ENCODE results near the gene CREG1.

DNA sequence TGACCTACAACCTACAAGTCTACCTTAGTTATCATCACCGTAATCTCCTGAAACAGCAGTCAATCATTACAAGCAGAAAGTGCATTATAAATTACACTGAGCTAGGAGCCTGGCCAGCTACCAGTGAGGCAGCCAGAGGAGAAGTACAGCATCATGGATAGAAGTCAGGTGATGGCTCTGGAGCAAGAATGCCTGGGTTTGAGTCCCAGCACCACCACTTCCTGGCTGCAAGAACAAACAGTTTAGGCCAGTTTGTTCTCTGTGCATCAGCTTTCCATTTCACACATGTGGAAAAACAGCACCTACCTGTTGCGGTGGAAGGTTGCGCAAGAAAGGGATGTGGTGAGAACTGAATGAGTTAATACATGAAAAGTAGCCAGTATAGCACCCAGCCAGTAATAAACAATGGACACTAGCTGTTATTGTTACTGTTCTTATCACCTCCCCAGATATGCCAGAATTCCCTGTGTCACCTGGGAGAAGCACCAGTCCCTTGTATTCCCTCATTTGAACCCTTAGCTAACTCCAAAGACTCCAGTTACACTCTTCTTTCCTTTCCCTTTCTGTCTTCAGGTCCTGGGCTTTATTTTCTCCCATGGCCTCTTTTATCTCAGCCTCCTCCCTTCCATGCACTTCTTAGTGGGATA lies 9.0 kb downstream of the CREG1 start:
- TF ChIP-seq, protein P1, sequence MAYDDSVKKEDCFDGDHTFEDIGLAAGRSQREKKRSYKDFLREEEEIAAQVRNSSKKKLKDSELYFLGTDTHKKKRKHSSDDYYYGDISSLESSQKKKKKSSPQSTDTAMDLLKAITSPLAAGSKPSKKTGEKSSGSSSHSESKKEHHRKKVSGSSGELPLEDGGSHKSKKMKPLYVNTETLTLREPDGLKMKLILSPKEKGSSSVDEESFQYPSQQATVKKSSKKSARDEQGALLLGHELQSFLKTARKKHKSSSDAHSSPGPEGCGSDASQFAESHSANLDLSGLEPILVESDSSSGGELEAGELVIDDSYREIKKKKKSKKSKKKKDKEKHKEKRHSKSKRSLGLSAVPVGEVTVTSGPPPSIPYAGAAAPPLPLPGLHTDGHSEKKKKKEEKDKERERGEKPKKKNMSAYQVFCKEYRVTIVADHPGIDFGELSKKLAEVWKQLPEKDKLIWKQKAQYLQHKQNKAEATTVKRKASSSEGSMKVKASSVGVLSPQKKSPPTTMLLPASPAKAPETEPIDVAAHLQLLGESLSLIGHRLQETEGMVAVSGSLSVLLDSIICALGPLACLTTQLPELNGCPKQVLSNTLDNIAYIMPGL (CRISPR knock-in tag; IDR thresholded peaks at IDR 0.05), result no peak
- TF ChIP-seq, protein P2, sequence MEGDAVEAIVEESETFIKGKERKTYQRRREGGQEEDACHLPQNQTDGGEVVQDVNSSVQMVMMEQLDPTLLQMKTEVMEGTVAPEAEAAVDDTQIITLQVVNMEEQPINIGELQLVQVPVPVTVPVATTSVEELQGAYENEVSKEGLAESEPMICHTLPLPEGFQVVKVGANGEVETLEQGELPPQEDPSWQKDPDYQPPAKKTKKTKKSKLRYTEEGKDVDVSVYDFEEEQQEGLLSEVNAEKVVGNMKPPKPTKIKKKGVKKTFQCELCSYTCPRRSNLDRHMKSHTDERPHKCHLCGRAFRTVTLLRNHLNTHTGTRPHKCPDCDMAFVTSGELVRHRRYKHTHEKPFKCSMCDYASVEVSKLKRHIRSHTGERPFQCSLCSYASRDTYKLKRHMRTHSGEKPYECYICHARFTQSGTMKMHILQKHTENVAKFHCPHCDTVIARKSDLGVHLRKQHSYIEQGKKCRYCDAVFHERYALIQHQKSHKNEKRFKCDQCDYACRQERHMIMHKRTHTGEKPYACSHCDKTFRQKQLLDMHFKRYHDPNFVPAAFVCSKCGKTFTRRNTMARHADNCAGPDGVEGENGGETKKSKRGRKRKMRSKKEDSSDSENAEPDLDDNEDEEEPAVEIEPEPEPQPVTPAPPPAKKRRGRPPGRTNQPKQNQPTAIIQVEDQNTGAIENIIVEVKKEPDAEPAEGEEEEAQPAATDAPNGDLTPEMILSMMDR (IDR thresholded peaks at IDR 0.05), result no peak
- no peak for TF ChIP-seq NFYB (CRISPR knock-in tag; conservative IDR thresholded peaks at IDR 0.05; ENCODE audit: low read depth)
- TF ChIP-seq, protein P3, sequence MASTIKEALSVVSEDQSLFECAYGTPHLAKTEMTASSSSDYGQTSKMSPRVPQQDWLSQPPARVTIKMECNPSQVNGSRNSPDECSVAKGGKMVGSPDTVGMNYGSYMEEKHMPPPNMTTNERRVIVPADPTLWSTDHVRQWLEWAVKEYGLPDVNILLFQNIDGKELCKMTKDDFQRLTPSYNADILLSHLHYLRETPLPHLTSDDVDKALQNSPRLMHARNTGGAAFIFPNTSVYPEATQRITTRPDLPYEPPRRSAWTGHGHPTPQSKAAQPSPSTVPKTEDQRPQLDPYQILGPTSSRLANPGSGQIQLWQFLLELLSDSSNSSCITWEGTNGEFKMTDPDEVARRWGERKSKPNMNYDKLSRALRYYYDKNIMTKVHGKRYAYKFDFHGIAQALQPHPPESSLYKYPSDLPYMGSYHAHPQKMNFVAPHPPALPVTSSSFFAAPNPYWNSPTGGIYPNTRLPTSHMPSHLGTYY (CRISPR knock-in tag; IDR thresholded peaks at IDR 0.05), result no peak
- TF ChIP-seq, protein P4, sequence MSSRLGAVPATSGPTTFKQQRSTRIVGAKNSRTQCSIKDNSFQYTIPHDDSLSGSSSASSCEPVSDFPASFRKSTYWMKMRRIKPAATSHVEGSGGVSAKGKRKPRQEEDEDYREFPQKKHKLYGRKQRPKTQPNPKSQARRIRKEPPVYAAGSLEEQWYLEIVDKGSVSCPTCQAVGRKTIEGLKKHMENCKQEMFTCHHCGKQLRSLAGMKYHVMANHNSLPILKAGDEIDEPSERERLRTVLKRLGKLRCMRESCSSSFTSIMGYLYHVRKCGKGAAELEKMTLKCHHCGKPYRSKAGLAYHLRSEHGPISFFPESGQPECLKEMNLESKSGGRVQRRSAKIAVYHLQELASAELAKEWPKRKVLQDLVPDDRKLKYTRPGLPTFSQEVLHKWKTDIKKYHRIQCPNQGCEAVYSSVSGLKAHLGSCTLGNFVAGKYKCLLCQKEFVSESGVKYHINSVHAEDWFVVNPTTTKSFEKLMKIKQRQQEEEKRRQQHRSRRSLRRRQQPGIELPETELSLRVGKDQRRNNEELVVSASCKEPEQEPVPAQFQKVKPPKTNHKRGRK (CRISPR knock-in tag; IDR thresholded peaks at IDR 0.05; ENCODE audit: borderline replicate concordance), result no peak
